Measurements from ENCODE around the gene ADAM8. TPM values are rescaled to one million over a fixed set of nuclear protein-coding genes. Genes with fewer than 3 reads are reported as not detected.

The ADAM8 gene
- total RNA-seq, 4 donors from 2014 or later, result 0.90 to 2.1 (median 1.2) TPM

GRCh38 chr10:133306941-133307379 lies 30.3 kb upstream of the ADAM8 start:
- Histone ChIP-seq H3K4me1 (peaks cover 24 to 26% of the 10 kb centered on the region in 2 donors), H3K36me3 (peaks cover 0 to 16% of the 10 kb centered on the region in 2 donors), H3K27me3 (no peaks in the 10 kb centered on the region), H3K9me3 (no peaks in the 10 kb centered on the region), H3K4me3 (peak overlapping the region in 3 of 4 donors; percentile 86 to 99 (median 98)), H3K27ac (no peak overlapping the region)
- no peak for DNase-seq
- TF ChIP-seq, protein P1, sequence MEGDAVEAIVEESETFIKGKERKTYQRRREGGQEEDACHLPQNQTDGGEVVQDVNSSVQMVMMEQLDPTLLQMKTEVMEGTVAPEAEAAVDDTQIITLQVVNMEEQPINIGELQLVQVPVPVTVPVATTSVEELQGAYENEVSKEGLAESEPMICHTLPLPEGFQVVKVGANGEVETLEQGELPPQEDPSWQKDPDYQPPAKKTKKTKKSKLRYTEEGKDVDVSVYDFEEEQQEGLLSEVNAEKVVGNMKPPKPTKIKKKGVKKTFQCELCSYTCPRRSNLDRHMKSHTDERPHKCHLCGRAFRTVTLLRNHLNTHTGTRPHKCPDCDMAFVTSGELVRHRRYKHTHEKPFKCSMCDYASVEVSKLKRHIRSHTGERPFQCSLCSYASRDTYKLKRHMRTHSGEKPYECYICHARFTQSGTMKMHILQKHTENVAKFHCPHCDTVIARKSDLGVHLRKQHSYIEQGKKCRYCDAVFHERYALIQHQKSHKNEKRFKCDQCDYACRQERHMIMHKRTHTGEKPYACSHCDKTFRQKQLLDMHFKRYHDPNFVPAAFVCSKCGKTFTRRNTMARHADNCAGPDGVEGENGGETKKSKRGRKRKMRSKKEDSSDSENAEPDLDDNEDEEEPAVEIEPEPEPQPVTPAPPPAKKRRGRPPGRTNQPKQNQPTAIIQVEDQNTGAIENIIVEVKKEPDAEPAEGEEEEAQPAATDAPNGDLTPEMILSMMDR (IDR thresholded peaks at IDR 0.05 in 4 of 5, conservative IDR thresholded peaks at IDR 0.05 in 1 of 5), result no peak
- TF ChIP-seq POLR2A (IDR thresholded peaks at IDR 0.05), result no peak
- no peak for ATAC-seq
- intact Hi-C loops (cut with DNase I; ENCODE audit: low total_unique reads), result no loop called here
- in situ Hi-C loops (cut with MboI; ENCODE audit: low sequenced_read_pairs in 4 of 4), result no loop called here

DNA sequence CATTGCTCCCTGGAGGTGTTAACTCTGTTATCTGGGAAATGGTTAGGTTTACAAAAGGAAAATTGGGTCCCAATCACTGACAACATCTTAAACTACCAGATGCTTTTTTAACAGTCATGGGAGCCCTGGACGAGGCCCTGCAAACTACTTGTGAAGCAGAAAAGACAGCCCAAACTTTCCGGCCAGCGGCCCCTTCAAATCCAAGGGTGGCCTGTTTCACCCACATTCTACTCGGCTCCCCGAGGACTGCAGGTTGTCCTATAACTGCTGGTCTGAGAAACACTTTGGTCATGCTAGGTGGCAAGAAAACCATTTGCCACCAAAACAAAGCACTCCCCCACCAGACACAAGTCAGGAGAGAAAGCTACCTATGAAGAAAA lies 29.4 kb upstream of the ADAM8 start:
- ATAC-seq, result no peak
- intact Hi-C loops (cut with DNase I; ENCODE audit: low total_unique reads), result no loop called here
- Histone ChIP-seq H3K36me3 (peaks cover 0 to 12% of the 10 kb centered on the region in 2 donors), H3K4me3 (no peak overlapping the region), H3K27ac (no peak overlapping the region), H3K9me3 (no peaks in the 10 kb centered on the region), H3K27me3 (no peaks in the 10 kb centered on the region), H3K4me1 (peaks cover 24 to 26% of the 10 kb centered on the region in 2 donors)
- no peak for DNase-seq
- in situ Hi-C loops (cut with MboI; ENCODE audit: low sequenced_read_pairs in 4 of 4), result no loop called here
- no peak for TF ChIP-seq POLR2A (IDR thresholded peaks at IDR 0.05)
- TF ChIP-seq, protein P1 (IDR thresholded peaks at IDR 0.05 in 4 of 5, conservative IDR thresholded peaks at IDR 0.05 in 1 of 5), result no peak

DNA sequence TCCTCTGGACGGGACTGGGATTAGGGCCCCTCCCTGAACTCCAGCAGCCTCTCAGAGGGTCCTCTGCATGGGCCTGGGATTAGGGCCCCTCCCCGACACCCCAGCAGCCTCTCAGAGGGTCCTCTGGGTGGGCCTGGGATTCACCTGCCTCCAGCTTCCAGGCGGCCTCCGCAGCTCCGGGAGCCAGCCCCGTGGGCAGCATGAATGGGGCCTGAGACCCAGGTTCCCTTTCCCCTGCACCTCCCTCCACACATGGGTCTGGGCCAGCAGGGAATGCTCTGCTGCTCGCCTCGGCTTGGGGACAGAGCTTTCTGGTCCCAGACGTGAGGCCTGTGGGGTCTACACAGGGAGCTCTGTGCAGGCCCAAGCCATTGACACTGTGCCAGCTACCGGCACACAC lies 26.5 kb upstream of the ADAM8 start:
- Histone ChIP-seq H3K9me3 (no peaks in the 10 kb centered on the region), H3K4me1 (peaks cover 23 to 24% of the 10 kb centered on the region in 2 donors), H3K4me3 (no peak overlapping the region), H3K27me3 (no peaks in the 10 kb centered on the region), H3K36me3 (peaks cover 0 to 32% of the 10 kb centered on the region in 2 donors), H3K27ac (no peak overlapping the region)
- intact Hi-C loops (cut with DNase I; ENCODE audit: low total_unique reads) (no loop called here), in situ Hi-C loops (cut with MboI; ENCODE audit: low sequenced_read_pairs in 4 of 4) (no loop called here)
- TF ChIP-seq POLR2A (IDR thresholded peaks at IDR 0.05), result no peak
- TF ChIP-seq, protein P1 (IDR thresholded peaks at IDR 0.05 in 4 of 5, conservative IDR thresholded peaks at IDR 0.05 in 1 of 5), result no peak
- ATAC-seq (no peak), DNase-seq (no peak)

DNA sequence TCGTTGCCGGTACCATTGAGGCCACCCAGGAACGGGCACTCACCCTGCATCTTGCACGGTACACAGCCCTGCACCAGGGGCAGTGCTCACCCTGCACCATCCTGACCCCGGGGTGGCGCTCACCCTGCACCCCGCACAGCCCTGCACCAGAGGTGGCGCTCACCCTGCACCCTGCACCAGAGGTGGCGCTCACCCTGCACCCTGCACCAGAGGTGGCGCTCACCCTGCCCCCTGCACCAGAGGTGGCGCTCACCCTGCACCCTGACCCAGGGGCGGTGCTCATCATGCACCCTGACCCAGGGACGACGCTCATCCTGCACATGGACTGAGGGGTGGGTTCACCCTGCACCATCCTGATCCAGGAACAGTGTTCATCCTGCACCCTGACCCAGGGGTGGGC lies 25.6 kb upstream of the ADAM8 start:
- Histone ChIP-seq H3K9me3 (no peaks in the 10 kb centered on the region), H3K4me1 (peaks cover 15 to 16% of the 10 kb centered on the region in 2 donors), H3K27ac (no peak overlapping the region), H3K27me3 (no peaks in the 10 kb centered on the region), H3K36me3 (peaks cover 0 to 41% of the 10 kb centered on the region in 2 donors), H3K4me3 (no peak overlapping the region)
- TF ChIP-seq, protein P1 (IDR thresholded peaks at IDR 0.05 in 4 of 5, conservative IDR thresholded peaks at IDR 0.05 in 1 of 5), result no peak
- no peak for TF ChIP-seq POLR2A (IDR thresholded peaks at IDR 0.05)
- DNase-seq (no peak), ATAC-seq (no peak)
- in situ Hi-C loops (cut with MboI; ENCODE audit: low sequenced_read_pairs in 4 of 4) (no loop called here), intact Hi-C loops (cut with DNase I; ENCODE audit: low total_unique reads) (no loop called here)

DNA sequence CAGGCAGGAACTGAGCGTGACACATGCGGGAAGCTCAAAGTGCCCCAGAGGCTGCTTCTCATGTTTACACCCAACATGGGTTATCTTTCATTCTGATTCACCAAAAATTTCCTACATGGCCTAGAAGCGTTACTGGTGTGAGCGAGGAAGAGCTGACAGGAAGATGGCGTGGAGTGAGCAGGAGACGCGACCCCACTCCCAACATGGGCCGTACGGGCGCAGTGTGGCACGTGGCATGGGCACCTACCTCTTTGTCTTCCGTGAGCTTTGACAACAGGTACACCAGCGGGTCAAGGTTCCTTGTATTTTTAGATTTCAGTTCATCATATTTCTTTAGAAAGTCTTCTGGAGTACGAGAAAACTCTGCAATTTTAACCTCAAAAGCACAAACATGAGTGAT lies 23.1 kb upstream of the ADAM8 start:
- no peak overlapping the region for H3K4me3 ChIP-seq
- H3K36me3 ChIP-seq, result peaks cover 0 to 65% of the 10 kb centered on the region in 2 donors
- H3K4me1 ChIP-seq, result no peaks in the 10 kb centered on the region
- TF ChIP-seq, protein P1 (IDR thresholded peaks at IDR 0.05 in 4 of 5, conservative IDR thresholded peaks at IDR 0.05 in 1 of 5), result no peak
- TF ChIP-seq POLR2A (IDR thresholded peaks at IDR 0.05), result no peak
- H3K27me3 ChIP-seq, result no peaks in the 10 kb centered on the region
- intact Hi-C loops (cut with DNase I; ENCODE audit: low total_unique reads), result no loop called here
- no peaks in the 10 kb centered on the region for H3K9me3 ChIP-seq
- in situ Hi-C loops (cut with MboI; ENCODE audit: low sequenced_read_pairs in 4 of 4), result no loop called here
- no peak overlapping the region for H3K27ac ChIP-seq
- ATAC-seq, result no peak
- no peak for DNase-seq
